WTC11 (cell line): ENCODE data around the gene SNX3. TPM values are rescaled to one million over a fixed set of nuclear protein-coding genes. Genes with fewer than 3 reads are reported as not detected.

Experiments used
- ATAC-seq: fragments of 200-7000 bp; cut with Tn5 transposase; 2 replicates; pipeline ENCODE4 v1.10.0; 2021; ENCODE audit warnings: mild to moderate bottlenecking, moderate library complexity
- CTCF ChIA-PET: fragments of 300-600 bp; sonication (Branson Sonifier 250); formaldehyde crosslinking; loops from one replicate; lab custom pipeline; 2021; ENCODE audit warnings: antibody characterized with exemption; lab: Charles Lee
- POLR2A ChIA-PET: fragments of 350-600 bp; sonication (Branson Sonifier 250); formaldehyde crosslinking; loops from one replicate; lab custom pipeline; 2021; ENCODE audit warnings: antibody characterized with exemption; lab: Charles Lee
- DNase-seq: peaks from one replicate; pipeline ENCODE4 v3.0.0; 2021; ENCODE audit warnings: low spot score
- H3K27ac Mint-ChIP-seq: 2 replicates; pipeline ENCODE4 v1.8.0; 2021; ENCODE audit warnings: mixed read lengths
- H3K27me3 Mint-ChIP-seq: 2 replicates; pipeline ENCODE4 v1.8.0; 2021; ENCODE audit warnings: low read depth, mild to moderate bottlenecking, moderate library complexity, mixed read lengths
- H3K36me3 Mint-ChIP-seq: 2 replicates; pipeline ENCODE4 v1.8.0; 2021; ENCODE audit warnings: mixed read lengths
- H3K4me1 Mint-ChIP-seq: 2 replicates; pipeline ENCODE4 v1.8.0; 2022; ENCODE audit warnings: mixed read lengths
- H3K4me3 Mint-ChIP-seq: 2 replicates; pipeline ENCODE4 v1.8.0; 2021; ENCODE audit warnings: mild to moderate bottlenecking, moderate library complexity, mixed read lengths
- H3K9me3 Mint-ChIP-seq: 2 replicates; pipeline ENCODE4 v1.8.0; 2021; ENCODE audit warnings: mixed read lengths
- ATF1 ChIP-seq: sonication (generic); formaldehyde crosslinking; IDR thresholded peaks from 2 replicates; pipeline ENCODE4 v1.8.1; 2023; ENCODE audit warnings: mild to moderate bottlenecking, moderate library complexity, missing genetic modification reagents
- CREM ChIP-seq: sonication (generic); formaldehyde crosslinking; IDR thresholded peaks from 2 replicates; pipeline ENCODE4 v1.8.1; 2022; ENCODE audit warnings: mild to moderate bottlenecking, missing genetic modification reagents, moderate library complexity
- ELF4 ChIP-seq: sonication (generic); formaldehyde crosslinking; IDR thresholded peaks from 2 replicates; pipeline ENCODE4 v1.8.1; 2022; ENCODE audit warnings: low read depth, mild to moderate bottlenecking, moderate library complexity, missing genetic modification reagents
- HMGA2 ChIP-seq: fragments of 250-450 bp; sonication (Bioruptor Pico); IDR thresholded peaks from 2 replicates; pipeline ENCODE4 v1.4.0; 2021; ENCODE audit warnings: mild to moderate bottlenecking, moderate library complexity
- MXD4 ChIP-seq: fragments of 250-450 bp; sonication (Bioruptor Pico); IDR thresholded peaks from 2 replicates; pipeline ENCODE4 v1.8.0; 2021; ENCODE audit warnings: mild to moderate bottlenecking, moderate library complexity, borderline replicate concordance
- MYBL2 ChIP-seq: sonication (generic); formaldehyde crosslinking; IDR thresholded peaks from 2 replicates; pipeline ENCODE4 v1.8.1; 2023; ENCODE audit warnings: mild to moderate bottlenecking, moderate library complexity, missing genetic modification reagents
- NFE2L1 ChIP-seq: sonication (generic); formaldehyde crosslinking; IDR thresholded peaks from 2 replicates; pipeline ENCODE4 v1.8.1; 2023; ENCODE audit warnings: missing genetic modification reagents
- NR1H2 ChIP-seq: sonication (generic); formaldehyde crosslinking; IDR thresholded peaks from 2 replicates; pipeline ENCODE4 v1.9.0; 2021; ENCODE audit warnings: mild to moderate bottlenecking, moderate library complexity, missing genetic modification reagents
- SP1 ChIP-seq: sonication (generic); formaldehyde crosslinking; conservative IDR thresholded peaks from 2 replicates; pipeline ENCODE4 v1.8.1; 2022; ENCODE audit warnings: missing genetic modification reagents
- ZNF121 ChIP-seq: sonication (generic); formaldehyde crosslinking; IDR thresholded peaks from 2 replicates; pipeline ENCODE4 v1.8.0; 2023; ENCODE audit warnings: missing genetic modification reagents
- ZNF396 ChIP-seq: fragments of 250-450 bp; sonication (Bioruptor Pico); IDR thresholded peaks from 2 replicates; pipeline ENCODE4 v1.8.0; 2021; ENCODE audit warnings: mild to moderate bottlenecking, moderate library complexity, borderline replicate concordance
- total RNA-seq: library from RNA; stranded (reverse); gene quantifications from 3 replicates; pipeline ENCODE4 v1.2.3, GENCODE V29; 2021
- TF ChIP-seq, protein P1 (sequence below): sonication (generic); formaldehyde crosslinking; IDR thresholded peaks from 2 replicates; pipeline ENCODE4 v1.8.1; 2022; ENCODE audit warnings: missing genetic modification reagents, borderline replicate concordance
- TF ChIP-seq, protein P2 (sequence below): sonication (generic); formaldehyde crosslinking; conservative IDR thresholded peaks from 2 replicates; pipeline ENCODE4 v1.8.1; 2023; ENCODE audit warnings: mild to moderate bottlenecking, low read depth, missing genetic modification reagents, moderate library complexity
- TF ChIP-seq, protein P3 (sequence below): fragments of 250-450 bp; sonication (Bioruptor Pico); conservative IDR thresholded peaks from 2 replicates; pipeline ENCODE4 v1.9.0; 2021; ENCODE audit warnings: mild to moderate bottlenecking
- TF ChIP-seq, protein P4 (sequence below): sonication (generic); formaldehyde crosslinking; IDR thresholded peaks from 2 replicates; pipeline ENCODE4 v1.8.0; 2023; ENCODE audit warnings: mild to moderate bottlenecking, missing genetic modification reagents
- TF ChIP-seq, protein P5 (sequence below): sonication (generic); formaldehyde crosslinking; IDR thresholded peaks from 2 replicates; pipeline ENCODE4 v1.8.1; 2023; ENCODE audit warnings: mild to moderate bottlenecking, missing genetic modification reagents
- TF ChIP-seq, protein P6 (sequence below): sonication (generic); formaldehyde crosslinking; IDR thresholded peaks from 2 replicates; pipeline ENCODE4 v1.8.1; 2023; ENCODE audit warnings: mild to moderate bottlenecking, moderate library complexity, missing genetic modification reagents
- TF ChIP-seq, protein P7 (sequence below): fragments of 250-450 bp; sonication (Bioruptor Pico); IDR thresholded peaks from 2 replicates; pipeline ENCODE4 v1.9.0; 2021; ENCODE audit warnings: moderate library complexity, mild to moderate bottlenecking, inconsistent platforms, borderline replicate concordance
- TF ChIP-seq, protein P8 (sequence below): sonication (generic); formaldehyde crosslinking; IDR thresholded peaks from 2 replicates; pipeline ENCODE4 v1.8.1; 2022; ENCODE audit warnings: low read depth, missing genetic modification reagents, borderline replicate concordance
- TF ChIP-seq, protein P9 (sequence below): sonication (generic); formaldehyde crosslinking; IDR thresholded peaks from 2 replicates; pipeline ENCODE4 v1.8.0; 2022; ENCODE audit warnings: mild to moderate bottlenecking, missing genetic modification reagents

SNX3 gene
- total RNA-seq, 1 experiment from 2014 or later = 66.1 TPM

DNA sequence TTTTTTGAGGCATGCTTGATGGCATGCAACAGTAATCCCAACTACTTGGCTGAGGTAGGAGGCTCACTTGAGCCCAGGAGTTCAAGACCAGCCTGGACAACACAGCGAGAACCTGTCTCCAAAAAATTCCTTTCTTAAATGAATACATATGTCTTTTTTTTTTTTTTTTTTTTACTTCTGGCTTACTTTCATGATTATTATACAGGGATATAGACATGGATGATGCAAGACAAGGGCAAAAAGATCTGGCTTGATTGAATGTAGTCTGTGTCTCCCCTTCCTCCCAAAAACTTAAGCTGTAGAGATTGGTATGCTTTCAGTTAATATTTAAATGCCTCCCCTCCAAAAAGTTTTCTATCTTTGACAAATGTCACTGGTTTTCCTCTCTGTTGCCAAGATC, 7.6 kb downstream of the SNX3 start (continued):
- TF ChIP-seq, protein P1, sequence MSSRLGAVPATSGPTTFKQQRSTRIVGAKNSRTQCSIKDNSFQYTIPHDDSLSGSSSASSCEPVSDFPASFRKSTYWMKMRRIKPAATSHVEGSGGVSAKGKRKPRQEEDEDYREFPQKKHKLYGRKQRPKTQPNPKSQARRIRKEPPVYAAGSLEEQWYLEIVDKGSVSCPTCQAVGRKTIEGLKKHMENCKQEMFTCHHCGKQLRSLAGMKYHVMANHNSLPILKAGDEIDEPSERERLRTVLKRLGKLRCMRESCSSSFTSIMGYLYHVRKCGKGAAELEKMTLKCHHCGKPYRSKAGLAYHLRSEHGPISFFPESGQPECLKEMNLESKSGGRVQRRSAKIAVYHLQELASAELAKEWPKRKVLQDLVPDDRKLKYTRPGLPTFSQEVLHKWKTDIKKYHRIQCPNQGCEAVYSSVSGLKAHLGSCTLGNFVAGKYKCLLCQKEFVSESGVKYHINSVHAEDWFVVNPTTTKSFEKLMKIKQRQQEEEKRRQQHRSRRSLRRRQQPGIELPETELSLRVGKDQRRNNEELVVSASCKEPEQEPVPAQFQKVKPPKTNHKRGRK = no peak
- no peak for TF ChIP-seq SP1 (CRISPR knock-in tag)
- TF ChIP-seq MYBL2 (CRISPR knock-in tag) = no peak
- TF ChIP-seq, protein P2, sequence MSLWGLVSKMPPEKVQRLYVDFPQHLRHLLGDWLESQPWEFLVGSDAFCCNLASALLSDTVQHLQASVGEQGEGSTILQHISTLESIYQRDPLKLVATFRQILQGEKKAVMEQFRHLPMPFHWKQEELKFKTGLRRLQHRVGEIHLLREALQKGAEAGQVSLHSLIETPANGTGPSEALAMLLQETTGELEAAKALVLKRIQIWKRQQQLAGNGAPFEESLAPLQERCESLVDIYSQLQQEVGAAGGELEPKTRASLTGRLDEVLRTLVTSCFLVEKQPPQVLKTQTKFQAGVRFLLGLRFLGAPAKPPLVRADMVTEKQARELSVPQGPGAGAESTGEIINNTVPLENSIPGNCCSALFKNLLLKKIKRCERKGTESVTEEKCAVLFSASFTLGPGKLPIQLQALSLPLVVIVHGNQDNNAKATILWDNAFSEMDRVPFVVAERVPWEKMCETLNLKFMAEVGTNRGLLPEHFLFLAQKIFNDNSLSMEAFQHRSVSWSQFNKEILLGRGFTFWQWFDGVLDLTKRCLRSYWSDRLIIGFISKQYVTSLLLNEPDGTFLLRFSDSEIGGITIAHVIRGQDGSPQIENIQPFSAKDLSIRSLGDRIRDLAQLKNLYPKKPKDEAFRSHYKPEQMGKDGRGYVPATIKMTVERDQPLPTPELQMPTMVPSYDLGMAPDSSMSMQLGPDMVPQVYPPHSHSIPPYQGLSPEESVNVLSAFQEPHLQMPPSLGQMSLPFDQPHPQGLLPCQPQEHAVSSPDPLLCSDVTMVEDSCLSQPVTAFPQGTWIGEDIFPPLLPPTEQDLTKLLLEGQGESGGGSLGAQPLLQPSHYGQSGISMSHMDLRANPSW = no peak
- TF ChIP-seq, protein P3, sequence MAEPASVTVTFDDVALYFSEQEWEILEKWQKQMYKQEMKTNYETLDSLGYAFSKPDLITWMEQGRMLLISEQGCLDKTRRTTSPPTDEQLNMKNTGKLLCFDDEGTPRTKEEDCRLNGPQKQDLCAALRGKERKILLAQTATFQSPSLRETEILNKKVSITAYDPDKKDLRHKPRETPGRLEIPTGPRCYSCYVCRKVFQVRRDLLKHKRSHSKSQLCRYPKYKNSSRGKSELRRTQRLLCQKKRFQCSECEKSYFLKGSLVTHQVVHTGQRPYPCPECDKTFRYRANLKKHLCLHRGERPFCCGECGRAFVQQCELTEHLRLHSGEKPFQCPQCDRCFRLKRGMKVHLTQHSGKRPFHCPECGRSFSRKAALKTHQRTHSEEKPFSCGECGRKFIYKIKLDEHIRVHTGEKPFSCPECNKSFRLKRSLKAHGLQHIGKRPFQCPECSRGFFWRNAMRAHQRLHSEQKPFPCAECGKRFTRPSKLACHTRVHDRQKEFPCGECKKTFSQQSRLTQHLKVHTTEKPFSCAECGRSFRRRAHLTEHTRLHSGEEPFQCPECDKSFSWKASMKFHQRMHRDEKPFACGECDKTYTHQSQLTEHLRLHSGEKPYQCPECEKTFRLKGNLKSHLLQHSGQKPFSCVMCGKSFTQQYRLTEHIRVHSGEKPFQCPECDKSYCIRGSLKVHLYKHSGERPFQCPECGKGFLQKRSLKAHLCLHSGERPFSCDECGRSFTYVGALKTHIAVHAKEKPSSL (CRISPR knock-in tag) = no peak

DNA sequence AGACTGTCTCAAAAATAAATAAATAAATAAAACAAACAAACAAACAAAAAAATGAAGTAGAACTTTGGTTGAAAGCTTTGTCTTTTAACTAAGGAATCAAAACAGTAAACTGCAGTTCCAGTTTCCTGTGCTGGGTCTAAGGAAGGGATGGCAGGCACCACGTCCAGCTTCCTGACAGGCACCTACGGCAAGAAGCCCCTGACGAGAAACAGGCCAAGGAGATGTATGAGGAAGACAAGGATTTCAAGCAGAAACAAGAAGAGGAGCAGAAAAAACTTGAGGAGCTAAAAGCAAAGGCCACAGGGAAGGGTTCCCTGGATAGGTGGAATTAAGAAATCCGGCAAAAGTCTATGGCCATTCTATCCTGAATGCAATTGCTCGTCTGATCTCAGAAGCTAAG, 8.8 kb downstream of the SNX3 start:
- H3K27me3 Mint-ChIP-seq = no peaks in the 10 kb centered on the region
- no peak for ATAC-seq
- H3K27ac Mint-ChIP-seq = no peak overlapping the region
- no peaks in the 10 kb centered on the region for H3K9me3 Mint-ChIP-seq
- no peak for DNase-seq
- CTCF ChIA-PET = interaction anchor here (1.2 to 4.3 kb wide), 3 partner anchors 76 to 246 kb away, joined by 3 to 32 read pairs (median 8); no protein-coding TSS in a partner anchor
- POLR2A ChIA-PET = interaction anchor here (0.5 to 1.4 kb wide), 2 partner anchors 8 to 211 kb away, joined by 4 read pairs; no protein-coding TSS in a partner anchor
- no peak overlapping the region for H3K4me3 Mint-ChIP-seq
- H3K4me1 Mint-ChIP-seq = no peaks in the 10 kb centered on the region
- no peaks in the 10 kb centered on the region for H3K36me3 Mint-ChIP-seq
- no peak for TF ChIP-seq MXD4 (CRISPR knock-in tag)
- TF ChIP-seq, protein P4, sequence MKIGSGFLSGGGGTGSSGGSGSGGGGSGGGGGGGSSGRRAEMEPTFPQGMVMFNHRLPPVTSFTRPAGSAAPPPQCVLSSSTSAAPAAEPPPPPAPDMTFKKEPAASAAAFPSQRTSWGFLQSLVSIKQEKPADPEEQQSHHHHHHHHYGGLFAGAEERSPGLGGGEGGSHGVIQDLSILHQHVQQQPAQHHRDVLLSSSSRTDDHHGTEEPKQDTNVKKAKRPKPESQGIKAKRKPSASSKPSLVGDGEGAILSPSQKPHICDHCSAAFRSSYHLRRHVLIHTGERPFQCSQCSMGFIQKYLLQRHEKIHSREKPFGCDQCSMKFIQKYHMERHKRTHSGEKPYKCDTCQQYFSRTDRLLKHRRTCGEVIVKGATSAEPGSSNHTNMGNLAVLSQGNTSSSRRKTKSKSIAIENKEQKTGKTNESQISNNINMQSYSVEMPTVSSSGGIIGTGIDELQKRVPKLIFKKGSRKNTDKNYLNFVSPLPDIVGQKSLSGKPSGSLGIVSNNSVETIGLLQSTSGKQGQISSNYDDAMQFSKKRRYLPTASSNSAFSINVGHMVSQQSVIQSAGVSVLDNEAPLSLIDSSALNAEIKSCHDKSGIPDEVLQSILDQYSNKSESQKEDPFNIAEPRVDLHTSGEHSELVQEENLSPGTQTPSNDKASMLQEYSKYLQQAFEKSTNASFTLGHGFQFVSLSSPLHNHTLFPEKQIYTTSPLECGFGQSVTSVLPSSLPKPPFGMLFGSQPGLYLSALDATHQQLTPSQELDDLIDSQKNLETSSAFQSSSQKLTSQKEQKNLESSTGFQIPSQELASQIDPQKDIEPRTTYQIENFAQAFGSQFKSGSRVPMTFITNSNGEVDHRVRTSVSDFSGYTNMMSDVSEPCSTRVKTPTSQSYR (CRISPR knock-in tag) = no peak
- TF ChIP-seq NR1H2 (CRISPR knock-in tag) = no peak
- TF ChIP-seq, protein P5, sequence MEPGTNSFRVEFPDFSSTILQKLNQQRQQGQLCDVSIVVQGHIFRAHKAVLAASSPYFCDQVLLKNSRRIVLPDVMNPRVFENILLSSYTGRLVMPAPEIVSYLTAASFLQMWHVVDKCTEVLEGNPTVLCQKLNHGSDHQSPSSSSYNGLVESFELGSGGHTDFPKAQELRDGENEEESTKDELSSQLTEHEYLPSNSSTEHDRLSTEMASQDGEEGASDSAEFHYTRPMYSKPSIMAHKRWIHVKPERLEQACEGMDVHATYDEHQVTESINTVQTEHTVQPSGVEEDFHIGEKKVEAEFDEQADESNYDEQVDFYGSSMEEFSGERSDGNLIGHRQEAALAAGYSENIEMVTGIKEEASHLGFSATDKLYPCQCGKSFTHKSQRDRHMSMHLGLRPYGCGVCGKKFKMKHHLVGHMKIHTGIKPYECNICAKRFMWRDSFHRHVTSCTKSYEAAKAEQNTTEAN (CRISPR knock-in tag) = no peak
- TF ChIP-seq ELF4 (CRISPR knock-in tag) = no peak
- TF ChIP-seq, protein P6, sequence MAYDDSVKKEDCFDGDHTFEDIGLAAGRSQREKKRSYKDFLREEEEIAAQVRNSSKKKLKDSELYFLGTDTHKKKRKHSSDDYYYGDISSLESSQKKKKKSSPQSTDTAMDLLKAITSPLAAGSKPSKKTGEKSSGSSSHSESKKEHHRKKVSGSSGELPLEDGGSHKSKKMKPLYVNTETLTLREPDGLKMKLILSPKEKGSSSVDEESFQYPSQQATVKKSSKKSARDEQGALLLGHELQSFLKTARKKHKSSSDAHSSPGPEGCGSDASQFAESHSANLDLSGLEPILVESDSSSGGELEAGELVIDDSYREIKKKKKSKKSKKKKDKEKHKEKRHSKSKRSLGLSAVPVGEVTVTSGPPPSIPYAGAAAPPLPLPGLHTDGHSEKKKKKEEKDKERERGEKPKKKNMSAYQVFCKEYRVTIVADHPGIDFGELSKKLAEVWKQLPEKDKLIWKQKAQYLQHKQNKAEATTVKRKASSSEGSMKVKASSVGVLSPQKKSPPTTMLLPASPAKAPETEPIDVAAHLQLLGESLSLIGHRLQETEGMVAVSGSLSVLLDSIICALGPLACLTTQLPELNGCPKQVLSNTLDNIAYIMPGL (CRISPR knock-in tag) = no peak
- no peak for TF ChIP-seq NFE2L1
- TF ChIP-seq HMGA2 (CRISPR knock-in tag) = no peak
- TF ChIP-seq, protein P7, sequence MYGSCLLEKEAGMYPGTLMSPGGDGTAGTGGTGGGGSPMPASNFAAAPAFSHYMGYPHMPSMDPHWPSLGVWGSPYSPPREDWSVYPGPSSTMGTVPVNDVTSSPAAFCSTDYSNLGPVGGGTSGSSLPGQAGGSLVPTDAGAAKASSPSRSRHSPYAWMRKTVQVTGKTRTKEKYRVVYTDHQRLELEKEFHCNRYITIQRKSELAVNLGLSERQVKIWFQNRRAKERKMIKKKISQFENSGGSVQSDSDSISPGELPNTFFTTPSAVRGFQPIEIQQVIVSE = no peak
- no peak for TF ChIP-seq ZNF121 (CRISPR knock-in tag)
- TF ChIP-seq, protein P8, sequence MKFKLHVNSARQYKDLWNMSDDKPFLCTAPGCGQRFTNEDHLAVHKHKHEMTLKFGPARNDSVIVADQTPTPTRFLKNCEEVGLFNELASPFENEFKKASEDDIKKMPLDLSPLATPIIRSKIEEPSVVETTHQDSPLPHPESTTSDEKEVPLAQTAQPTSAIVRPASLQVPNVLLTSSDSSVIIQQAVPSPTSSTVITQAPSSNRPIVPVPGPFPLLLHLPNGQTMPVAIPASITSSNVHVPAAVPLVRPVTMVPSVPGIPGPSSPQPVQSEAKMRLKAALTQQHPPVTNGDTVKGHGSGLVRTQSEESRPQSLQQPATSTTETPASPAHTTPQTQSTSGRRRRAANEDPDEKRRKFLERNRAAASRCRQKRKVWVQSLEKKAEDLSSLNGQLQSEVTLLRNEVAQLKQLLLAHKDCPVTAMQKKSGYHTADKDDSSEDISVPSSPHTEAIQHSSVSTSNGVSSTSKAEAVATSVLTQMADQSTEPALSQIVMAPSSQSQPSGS = no peak
- TF ChIP-seq, protein P9, sequence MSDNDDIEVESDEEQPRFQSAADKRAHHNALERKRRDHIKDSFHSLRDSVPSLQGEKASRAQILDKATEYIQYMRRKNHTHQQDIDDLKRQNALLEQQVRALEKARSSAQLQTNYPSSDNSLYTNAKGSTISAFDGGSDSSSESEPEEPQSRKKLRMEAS (CRISPR knock-in tag) = no peak
- TF ChIP-seq ZNF396 (CRISPR knock-in tag) = no peak
- TF ChIP-seq CREM (CRISPR knock-in tag) = no peak
- no peak for TF ChIP-seq ATF1 (CRISPR knock-in tag)
